PC-3 (cell line): Measurements from ENCODE around the gene ZNF22.

Source experiments
- CTCF ChIP-seq: fragments of 300-600 bp; sonication (generic); conservative IDR thresholded peaks from 2 replicates; pipeline ENCODE4 v1.5.1; 2017; ENCODE audit warnings: antibody characterized with exemption, low read depth, mild to moderate bottlenecking, low read length
- EZH2 ChIP-seq: fragments of 300-600 bp; sonication (generic); IDR thresholded peaks from one replicate; pipeline ENCODE4 v1.6.1; 2017; ENCODE audit warnings: antibody characterized with exemption, mild to moderate bottlenecking, low read length; ENCODE audit not compliant: unreplicated experiment
- EZH2phosphoT487 ChIP-seq: fragments of 300-600 bp; sonication (generic); IDR thresholded peaks from 2 replicates; pipeline ENCODE4 v1.6.1; 2018; ENCODE audit warnings: mild to moderate bottlenecking, antibody characterized with exemption, low read length, borderline replicate concordance

GRCh38 chr10:45001381-45002148 is 842 bp downstream of the ZNF22 start:
- TF ChIP-seq CTCF (no peak), EZH2phosphoT487 (no peak), EZH2 (no peak)
